NCI-H2171 (cell line): Measurements from ENCODE around the gene SLC35A5.
A peak's percentile ranks its signal among the peaks of the same experiment; 100 is the strongest.

ENCODE experiments used
- DNase-seq: peaks from one replicate; lab custom pipeline; 2025; lab: John Stamatoyannopoulos, UW

SLC35A5 gene

DNA sequence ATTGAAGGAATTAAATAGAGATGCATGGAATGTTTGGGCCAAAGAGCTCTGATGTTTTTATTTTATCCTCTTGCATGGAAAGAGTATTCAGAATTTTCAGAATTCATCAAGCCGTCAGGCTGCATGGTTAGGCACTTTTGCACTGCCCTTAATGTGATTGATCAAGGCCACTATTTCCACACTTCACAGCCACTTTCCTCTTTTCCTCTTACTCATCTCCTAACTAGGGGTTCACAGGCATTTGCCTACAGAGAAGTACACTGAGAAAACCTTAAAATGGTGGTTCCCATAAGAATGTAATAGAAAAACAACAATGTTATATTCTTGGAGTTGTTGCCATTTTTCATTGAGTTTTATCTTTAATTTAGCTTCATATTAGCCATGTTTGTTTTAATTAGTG is 10.9 kb downstream of the SLC35A5 start:
- no peak for DNase-seq

DNA sequence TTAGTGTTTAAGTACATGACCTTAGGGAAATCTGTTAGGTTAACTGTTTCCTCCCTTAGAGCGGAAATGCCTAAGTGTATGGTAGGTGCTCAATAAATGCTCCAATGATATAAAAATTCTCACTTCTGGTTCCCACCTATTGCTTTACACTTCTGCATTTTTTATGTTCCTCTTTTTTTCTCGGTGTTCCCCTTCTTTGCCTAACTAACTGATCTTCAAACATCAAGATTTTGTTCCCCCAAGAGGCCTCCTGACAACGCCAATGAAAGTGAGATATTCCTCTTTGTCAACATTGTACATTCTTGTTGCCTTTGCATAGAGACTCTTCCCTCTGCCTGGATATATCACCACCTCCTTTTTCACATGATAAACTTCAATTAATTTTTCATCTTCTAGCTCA is 17.4 kb downstream of the SLC35A5 start:
- DNase-seq: no peak

DNA sequence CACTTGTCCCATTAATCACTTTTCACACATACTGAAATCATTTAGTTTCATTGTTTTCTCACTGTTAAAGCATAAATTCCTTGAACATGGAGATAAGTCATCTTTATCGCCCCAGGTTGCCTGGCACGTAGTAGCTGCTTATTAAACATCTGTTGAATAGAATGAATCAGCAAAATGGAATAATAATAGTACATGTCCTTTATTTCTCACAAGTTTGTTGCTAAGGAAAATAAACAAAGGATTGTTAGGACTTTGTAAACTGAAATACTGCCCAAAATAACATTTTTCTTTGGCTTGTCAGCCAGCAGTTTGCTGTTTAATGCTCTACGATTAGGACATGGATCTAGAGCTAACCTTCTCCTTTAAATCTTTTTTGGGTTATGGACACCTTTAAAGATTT is 17.9 kb downstream of the SLC35A5 start:
- DNase-seq: no peak

DNA sequence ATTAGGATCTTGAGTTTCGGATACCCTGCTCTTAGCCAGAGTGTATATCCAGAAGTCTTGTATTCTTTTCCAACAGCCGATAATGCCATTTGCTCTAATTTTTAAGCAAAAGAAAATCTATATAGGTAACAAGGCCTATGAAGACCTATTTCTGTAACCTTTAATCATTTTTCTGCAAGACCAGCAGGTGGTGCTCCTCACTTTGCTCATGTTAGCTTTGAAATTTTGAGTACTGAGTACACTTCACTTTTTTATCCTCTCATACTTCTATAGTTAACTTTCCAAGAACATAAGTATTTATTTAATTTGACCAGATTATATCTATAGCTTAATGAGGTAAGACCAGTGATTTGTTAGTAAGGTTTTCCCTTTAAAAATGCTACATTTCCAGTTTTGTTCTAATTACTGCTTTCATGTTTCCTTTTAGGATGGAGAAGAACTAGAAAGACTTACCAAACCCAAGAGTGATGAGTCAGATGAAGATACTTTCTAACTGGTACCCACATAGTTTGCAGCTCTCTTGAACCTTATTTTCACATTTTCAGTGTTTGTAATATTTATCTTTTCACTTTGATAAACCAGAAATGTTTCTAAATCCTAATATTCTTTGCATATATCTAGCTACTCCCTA is 20.5 kb downstream of the SLC35A5 start:
- DNase-seq: peak; percentile 27

DNA sequence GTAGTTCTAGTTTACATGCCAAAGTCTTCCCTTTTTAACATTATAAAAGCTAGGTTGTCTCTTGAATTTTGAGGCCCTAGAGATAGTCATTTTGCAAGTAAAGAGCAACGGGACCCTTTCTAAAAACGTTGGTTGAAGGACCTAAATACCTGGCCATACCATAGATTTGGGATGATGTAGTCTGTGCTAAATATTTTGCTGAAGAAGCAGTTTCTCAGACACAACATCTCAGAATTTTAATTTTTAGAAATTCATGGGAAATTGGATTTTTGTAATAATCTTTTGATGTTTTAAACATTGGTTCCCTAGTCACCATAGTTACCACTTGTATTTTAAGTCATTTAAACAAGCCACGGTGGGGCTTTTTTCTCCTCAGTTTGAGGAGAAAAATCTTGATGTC is 21.3 kb downstream of the SLC35A5 start:
- no peak for DNase-seq

DNA sequence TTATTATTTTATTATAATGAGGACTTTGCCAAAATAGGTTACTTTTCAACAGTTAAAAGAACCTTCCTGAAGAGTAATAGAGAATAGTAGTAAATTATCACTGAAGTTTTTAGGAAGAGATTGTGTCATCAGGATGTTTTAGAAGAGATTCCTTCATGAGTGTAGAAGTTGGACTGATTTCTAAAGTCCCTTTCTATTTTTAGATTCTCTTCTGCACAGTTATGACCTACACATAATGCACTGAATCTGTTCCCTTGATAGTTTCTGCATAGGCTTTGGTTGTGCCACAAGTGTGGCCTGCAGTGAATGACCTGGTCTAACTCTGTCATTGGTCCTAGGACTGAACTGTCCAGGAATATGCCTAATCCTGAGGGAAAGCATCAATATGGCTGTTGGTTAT is 23.9 kb downstream of the SLC35A5 start:
- DNase-seq: no peak

DNA sequence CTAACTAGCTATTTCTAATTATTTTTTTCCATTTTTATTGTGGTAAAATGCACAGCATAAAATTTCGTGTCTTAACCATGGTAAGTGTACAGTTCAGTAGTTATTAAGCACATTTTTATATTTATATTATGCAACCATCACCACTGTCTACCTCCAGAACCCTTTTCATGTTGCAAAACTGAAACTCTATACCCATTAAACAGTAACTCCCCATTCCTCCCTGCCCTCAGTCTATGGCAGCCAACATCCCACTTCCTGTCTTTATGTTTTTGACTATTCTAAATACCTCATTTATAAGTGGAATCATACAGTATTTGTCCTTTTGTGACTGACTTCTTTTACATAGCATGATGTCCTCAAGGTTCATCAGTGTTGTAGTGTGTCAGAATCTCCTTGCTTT is 25.5 kb downstream of the SLC35A5 start:
- no peak for DNase-seq

DNA sequence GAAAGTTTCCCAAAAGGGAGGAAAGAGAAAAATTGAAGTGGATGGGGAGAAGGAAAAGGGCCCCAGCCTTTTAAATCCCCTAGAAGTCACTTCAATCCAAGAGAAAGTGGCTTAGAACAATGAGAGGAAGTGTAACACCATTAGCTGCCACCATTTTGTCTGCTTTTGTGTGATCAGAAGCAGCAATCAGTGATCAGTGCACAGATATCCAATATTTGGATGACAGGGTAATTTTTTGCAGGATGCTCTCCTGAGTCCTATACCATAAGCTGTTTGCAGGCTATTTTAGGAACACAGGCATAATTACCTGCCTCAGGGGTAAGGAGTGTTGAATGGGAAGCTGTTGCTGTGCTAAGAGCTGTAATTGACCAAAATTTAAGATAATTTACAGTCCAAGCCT is 31.4 kb downstream of the SLC35A5 start:
- no peak for DNase-seq

DNA sequence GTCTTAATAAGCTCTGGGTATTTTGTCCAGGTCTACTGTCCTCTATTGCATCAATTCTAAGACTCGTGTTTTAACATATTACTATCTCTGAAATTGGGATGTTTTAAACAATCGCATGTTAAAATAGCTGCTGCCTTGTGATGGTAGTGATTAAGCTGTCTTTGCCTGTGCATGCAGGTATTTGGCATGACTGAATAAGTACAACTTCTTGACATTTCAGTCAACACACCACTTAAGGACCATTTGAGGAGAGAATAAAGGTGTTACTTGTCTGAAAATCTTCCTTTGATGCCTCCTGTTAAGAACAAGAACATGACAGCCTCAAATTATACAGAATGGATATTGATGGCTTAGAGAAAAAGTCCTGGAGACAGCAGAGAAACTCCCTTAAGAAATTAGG is 33.0 kb downstream of the SLC35A5 start:
- no peak for DNase-seq

DNA sequence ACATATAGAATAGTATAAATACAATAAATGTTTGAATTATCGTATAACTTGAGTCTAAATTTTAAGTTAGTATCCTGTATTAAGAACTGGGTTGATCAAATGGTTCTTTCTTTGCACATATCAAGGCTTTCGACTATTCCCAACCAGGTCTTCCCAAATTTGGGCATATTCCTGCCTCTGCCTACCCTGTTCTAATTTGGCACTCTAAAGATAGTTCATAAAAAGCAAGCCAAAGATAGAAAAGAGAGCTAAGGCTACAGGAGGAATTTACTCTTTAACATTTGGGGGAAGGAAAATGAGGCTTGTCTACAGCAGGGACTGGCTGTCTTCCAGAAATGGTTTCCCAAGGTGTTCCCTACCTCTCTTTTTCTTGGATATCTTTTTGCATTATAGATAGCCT is 36.1 kb downstream of the SLC35A5 start:
- DNase-seq: no peak

DNA sequence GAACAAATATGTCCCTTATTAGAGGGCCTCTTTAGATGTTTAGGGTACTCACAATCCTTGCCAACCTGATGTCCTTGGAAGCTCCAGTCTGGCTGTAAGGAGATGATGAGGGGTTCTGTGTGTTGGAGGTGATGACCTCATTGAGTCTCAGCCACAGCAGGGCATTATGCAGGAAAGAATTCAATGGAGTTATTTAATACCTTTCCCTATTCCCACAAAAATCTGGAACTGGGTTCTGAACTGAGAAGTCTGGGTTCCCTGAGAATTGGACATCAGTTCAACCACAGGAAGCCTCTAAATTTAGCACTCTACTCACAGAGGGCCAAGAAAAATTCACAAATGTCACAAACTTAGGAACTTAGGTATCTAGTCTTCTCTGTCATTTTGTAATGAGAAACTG is 36.9 kb downstream of the SLC35A5 start:
- no peak for DNase-seq

DNA sequence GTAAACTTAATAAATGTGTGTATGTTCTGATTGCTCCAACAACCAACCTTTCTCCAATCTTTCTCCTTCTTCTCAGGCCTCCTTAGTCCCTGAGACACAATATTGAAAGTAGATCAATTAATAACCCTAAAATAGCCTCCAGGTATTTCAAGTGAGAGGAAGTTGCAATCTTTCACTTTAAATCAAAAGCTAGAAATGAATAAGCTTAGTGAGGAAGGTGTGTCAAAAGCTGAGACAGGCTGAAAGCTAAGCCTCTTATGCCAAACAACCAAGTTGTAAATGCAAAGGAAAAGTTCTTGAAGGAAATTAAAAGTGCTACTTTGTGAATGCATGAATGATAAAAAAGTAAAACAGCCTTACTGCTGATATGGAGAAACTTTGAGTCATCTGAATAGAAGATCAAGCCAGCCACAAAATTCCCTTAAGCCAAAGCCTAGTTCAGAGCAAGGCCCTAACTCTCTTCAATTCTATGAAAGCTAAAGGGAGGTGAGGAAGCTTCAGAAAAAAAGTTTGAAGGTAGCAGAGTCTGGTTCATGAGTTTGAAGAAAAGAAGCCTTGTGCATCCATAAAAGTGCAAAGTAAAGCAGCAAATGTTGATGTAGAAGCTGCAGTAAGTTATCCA is 40.5 kb downstream of the SLC35A5 start:
- DNase-seq: no peak

DNA sequence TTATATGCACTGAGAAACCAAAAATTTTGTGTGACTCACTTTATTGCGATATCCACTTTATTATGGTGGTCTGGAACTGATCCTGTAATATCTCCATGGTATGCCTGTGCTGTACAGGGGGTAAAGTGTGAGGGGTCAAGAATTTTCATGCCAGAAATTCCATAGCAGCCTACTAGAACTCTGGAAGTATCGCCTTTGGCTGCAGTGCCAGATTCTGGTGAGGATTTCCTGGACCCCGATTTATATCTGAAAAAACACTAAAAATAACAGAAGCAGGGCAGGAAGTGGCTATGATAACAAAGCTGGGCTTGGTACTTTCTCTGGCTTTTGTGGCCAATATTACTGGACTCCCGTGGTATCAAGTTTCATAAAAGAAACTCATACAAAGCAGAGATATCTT is 42.7 kb downstream of the SLC35A5 start:
- DNase-seq: no peak

DNA sequence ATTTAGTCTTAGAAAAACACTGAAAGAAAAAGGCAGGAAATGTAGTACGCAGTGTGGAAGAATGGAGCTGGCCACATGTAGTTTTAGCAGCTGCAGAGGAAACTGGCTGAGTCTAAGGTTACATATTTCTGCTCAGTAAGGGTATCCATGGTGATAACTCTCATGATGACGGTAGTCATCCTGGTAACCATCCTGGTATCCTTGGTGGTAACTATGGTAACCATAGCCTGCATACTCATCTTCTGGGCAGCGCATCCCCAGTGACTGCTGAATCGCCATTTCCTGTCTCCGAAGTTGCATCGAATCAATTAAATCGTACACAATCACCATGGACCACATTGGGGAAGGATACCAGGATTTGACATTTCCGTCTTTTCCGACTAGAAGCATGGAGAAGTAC is 43.4 kb downstream of the SLC35A5 start:
- DNase-seq: peak; percentile 49

DNA sequence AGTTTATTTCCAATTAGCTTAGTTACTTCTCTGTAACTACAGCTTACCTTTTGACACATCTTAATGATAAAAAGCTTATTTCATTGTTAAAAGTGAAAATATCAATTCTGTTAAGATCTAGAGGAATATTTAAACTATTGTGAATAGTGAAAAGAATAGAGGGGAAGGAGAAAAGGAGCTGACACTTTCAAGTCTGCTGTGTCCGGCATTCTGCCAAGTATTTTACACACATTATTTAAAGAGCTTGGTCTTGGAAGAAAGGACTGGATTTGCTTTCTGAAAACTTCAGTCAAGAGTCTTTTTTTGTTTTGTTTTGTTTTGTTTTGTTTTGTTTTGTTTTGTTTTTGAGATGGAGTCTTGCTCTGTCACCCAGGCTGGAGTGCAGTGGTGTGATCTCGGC is 44.3 kb downstream of the SLC35A5 start:
- DNase-seq: no peak

DNA sequence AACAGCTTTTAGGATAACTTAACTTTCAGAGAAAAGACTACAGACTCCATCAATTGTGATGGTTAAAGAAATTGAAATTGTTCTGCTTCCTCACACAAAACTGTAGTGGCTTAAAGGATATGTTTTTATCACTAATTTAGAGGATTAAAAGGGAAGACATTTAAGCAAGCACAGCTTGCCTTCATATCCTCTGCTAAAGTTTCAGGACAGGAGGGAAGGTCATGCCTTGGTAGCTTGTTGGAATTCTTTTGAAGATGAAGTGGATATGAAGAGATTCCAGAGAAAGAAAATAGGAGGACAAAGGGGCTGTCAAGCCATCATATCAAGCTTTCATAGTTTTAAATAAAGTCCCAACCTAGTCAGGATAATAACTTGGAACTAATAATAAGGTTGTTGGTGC is 46.0 kb downstream of the SLC35A5 start:
- no peak for DNase-seq

DNA sequence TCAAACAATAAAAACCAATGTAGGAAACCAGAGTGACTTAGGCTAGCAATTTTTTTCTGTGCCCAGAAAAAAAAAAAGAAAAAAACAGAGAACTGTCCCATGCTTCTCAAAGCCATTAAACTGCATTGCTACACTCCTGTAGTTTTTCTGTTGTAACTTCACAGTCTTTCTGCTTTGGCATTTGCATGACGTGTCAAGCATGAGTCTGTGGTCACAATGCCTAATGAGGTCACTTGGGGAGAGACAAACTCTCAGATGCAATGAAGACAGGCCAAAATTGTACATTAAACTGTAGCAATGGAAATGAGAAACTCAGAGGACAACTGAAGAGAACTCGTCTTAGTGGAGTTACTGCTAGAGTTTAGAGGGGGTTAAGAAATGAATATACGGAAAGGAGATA is 48.3 kb downstream of the SLC35A5 start:
- DNase-seq: no peak

DNA sequence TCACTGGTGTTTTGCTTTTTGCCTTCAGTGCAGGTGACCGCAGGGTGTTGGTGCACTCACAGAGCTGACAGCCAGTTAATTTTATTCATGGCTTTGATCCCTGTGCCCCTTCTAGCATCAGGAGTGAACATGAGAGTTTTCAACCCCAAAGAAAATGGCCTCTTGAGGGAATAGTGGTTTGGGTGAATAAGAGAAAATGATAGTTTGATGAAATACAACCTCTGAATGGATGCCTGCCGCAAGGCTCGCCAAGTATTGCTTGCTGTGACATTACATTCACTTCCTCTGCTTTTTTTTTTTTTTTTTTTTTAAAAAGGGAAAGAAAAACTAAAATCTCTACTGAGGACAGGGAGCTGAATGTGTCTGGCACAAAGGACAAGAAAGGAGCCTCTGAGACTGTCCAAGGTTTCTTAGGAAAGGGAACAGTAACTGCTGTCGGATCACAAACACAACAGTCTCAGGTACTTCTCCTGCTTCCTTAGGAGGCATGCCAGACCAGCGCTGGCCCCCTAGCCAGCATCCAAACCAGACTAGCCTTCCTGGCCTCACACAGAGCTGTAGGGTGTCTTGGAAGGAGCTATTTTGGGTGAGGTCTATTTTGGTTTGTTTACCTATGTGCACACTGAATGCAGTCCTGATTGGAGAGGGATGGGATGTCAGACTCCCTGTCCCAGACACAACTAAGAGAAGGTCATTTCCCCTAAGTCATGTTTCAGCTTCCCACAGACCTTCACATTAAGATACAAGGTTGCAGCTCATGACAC is 50.1 kb downstream of the SLC35A5 start:
- DNase-seq: no peak

DNA sequence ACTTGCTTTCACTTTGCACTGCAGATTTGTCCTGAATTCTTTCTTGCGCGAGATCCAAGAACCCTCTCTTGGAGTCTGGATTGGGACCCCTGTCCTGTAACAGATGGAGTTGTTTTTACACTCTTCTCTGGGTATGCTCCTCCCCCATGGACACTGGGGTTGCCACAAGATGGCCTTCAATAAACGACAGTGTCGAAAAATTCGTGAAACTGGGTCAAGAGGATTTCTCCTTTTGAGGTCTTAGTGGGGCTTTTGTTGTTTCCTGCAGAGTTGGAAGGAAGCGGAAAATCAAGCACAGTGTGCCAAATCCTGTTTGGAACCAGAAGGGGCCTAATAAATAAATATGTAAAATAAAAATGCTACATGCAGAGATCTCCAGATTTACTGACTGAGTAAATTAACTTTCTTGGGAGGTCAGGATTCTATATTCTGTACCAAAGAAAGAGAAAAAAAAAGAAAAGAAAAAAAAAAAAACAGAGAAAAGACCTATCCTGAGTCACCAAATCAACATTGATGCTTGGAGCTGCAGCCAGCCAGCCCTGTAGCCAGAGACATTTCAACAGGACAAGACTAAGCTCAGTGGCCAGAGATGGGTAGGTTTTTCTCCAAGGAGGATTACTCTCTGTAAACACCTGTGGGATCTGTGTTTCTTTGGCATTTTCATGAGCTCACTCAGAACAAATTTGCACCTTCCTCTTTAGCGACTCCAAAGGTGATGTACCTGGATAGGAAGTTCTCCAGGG is 54.3 kb downstream of the SLC35A5 start:
- DNase-seq: no peak

DNA sequence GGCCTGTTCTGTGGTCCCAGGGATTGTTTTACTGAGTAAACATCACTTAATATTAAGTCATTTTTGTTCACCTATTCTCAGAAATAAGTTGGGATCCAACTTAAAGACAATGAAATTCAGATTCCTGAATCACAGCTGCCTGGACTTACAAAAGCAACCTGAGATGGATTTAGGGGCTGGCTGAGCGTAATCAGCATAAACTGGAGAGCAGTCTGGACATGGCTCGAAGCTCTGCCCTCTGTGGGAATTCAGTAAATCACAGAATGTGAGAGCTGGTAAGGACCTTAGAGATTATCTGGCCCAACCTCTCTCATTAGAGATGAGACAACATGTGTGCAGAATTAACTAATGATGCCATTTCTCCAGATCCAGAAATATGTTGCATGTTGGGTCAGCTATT is 55.4 kb downstream of the SLC35A5 start:
- DNase-seq: no peak

DNA sequence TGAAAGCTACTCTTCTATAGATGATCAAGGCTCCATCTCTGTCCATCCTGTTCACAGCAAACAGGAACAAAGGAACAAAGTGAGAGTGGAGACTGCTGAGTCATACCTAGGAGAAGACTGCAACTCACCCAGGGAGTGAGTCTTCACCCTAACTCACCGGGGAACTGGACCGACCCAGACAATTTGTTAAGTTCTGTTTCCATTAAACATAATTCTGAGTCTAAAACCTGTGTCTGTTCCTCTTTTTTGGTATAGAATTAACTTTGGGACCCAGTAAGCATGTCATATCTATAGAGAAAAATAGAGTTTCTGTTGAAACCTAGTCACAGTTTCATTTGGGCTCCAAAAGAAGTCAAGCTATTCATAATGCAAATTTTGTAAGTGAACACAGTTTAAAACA is 57.5 kb downstream of the SLC35A5 start:
- DNase-seq: no peak

DNA sequence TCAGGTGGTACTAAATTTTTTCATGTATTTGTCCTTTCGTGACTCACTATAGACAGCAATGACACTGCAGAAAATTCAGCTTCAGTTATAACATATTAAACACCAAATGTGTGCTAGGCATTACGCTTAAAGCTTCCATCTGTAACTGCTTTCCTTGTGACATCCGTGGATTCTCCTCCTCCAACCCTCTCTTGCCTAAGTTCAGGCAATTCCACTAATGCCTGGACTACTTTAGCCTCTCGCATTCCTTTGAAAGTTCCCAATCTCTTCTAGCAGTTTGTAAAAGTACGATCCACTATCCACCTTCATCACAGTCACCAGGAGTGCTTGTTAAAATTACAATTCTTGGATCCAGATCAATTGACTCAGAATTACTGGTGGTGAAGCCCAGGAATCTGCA is 61.4 kb downstream of the SLC35A5 start:
- no peak for DNase-seq

DNA sequence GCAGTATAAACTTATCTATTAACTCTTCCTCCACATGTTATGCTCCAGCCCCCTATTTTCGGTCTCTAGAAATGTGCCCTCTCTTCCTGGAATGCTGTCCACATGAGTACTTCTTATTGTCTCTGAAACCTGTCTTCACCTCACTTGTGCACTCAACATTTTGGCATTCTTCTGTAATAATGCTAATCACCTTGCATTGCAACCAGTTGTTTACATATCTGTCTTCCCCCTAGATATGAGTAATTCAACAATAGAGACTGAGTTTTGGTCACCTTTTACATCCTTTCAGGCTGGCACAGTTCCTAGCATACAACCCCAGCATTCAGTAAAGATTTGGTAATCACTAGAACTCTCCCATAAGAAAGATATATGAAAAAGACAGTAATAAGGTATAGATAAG is 61.9 kb downstream of the SLC35A5 start:
- DNase-seq: no peak
